Liver (tissue), 9 donors: Measurements from ENCODE around the gene GABARAPL2. TPM values are rescaled to one million over a fixed set of nuclear protein-coding genes. Genes with fewer than 3 reads are reported as not detected.
A peak's percentile ranks its signal among the peaks of the same experiment; 100 is the strongest.

Experiments
- DNase-seq: peaks from one replicate; pipeline ENCODE4 v3.0.0-alpha.2; 2017; ENCODE audit warnings: low spot score
- H3K27ac ChIP-seq, 2 donors: one replicate each; pipeline ENCODE4 v1.7.0; 2013; ENCODE audit warnings: inconsistent platforms in 2 of 2, low read length in 2 of 2, control low read depth in 1 of 2, low read depth in 1 of 2, mild to moderate bottlenecking in 1 of 2
- H3K27me3 ChIP-seq, 4 donors: one replicate each; pipeline versions ENCODE4 v1.6.1 to v1.7.0; 2013; ENCODE audit warnings: low read length in 3 of 4, inconsistent platforms in 1 of 4, mild to moderate bottlenecking in 1 of 4, moderate library complexity in 1 of 4; ENCODE audit not compliant: control insufficient read depth in 4 of 4, insufficient read depth in 4 of 4
- H3K36me3 ChIP-seq, 4 donors: one replicate each; pipeline versions ENCODE4 v1.6.1 to v1.7.0; 2013; ENCODE audit warnings: low read length in 3 of 4, mild to moderate bottlenecking in 3 of 4, low read depth in 1 of 4, moderate library complexity in 1 of 4; ENCODE audit not compliant: control insufficient read depth in 4 of 4, insufficient read depth in 3 of 4
- H3K4me1 ChIP-seq, 4 donors: one replicate each; pipeline versions ENCODE4 v1.6.1 to v1.7.0; 2013; ENCODE audit warnings: low read length in 3 of 4, mild to moderate bottlenecking in 3 of 4, moderate library complexity in 1 of 4; ENCODE audit not compliant: control insufficient read depth in 4 of 4, insufficient read depth in 4 of 4
- H3K4me3 ChIP-seq, 3 donors: one replicate each; pipeline versions ENCODE4 v1.6.1 to v1.7.0; 2013; ENCODE audit warnings: low read length in 3 of 3, control low read depth in 1 of 3, low read depth in 1 of 3, mild to moderate bottlenecking in 1 of 3
- H3K9ac ChIP-seq, 2 donors: one replicate each; pipeline ENCODE4 v1.7.0; 2013; ENCODE audit warnings: low read length in 2 of 2, mild to moderate bottlenecking in 2 of 2, moderate library complexity in 2 of 2, control low read depth in 1 of 2, low read depth in 1 of 2
- H3K9me3 ChIP-seq, 4 donors: one replicate each; pipeline versions ENCODE4 v1.6.1 to v1.7.0; 2013; ENCODE audit warnings: low read length in 3 of 4; ENCODE audit not compliant: control insufficient read depth in 4 of 4
- EGR1 ChIP-seq, 2 donors: IDR thresholded peaks; 2 replicates each; pipeline ENCODE4 v1.6.1; 2016 to 2018; ENCODE audit warnings: antibody characterized with exemption in 2 of 2, low read depth in 2 of 2
- FOXA1 ChIP-seq: IDR thresholded peaks from 2 replicates; pipeline ENCODE4 v1.6.1; 2016; ENCODE audit warnings: antibody characterized with exemption
- FOXA2 ChIP-seq: IDR thresholded peaks from 2 replicates; pipeline ENCODE4 v1.6.1; 2016; ENCODE audit warnings: antibody characterized with exemption
- GABPA ChIP-seq, 2 donors: IDR thresholded peaks in 1 of 2; conservative IDR thresholded peaks in 1 of 2; 2 replicates each; pipeline ENCODE4 v1.6.1; 2016; ENCODE audit warnings: antibody characterized with exemption in 2 of 2, mild to moderate bottlenecking in 1 of 2, moderate library complexity in 1 of 2
- HNF4A ChIP-seq, 2 donors: conservative IDR thresholded peaks; 2 replicates each; pipeline ENCODE4 v1.6.1; 2016; ENCODE audit warnings: antibody characterized with exemption in 2 of 2, mild to moderate bottlenecking in 2 of 2
- HNF4G ChIP-seq: IDR thresholded peaks from 2 replicates; pipeline ENCODE4 v1.6.1; 2016; ENCODE audit warnings: antibody characterized with exemption
- JUND ChIP-seq, 2 donors: IDR thresholded peaks; 2 replicates each; pipeline ENCODE4 v1.6.1; 2016; ENCODE audit warnings: antibody characterized with exemption in 2 of 2
- NR2F2 ChIP-seq: IDR thresholded peaks from 2 replicates; pipeline ENCODE4 v1.6.1; 2016; ENCODE audit warnings: antibody characterized with exemption
- RAD21 ChIP-seq, 2 donors: IDR thresholded peaks; 2 replicates each; pipeline ENCODE4 v1.6.1; 2016; ENCODE audit warnings: antibody characterized with exemption in 2 of 2, mild to moderate bottlenecking in 2 of 2
- RXRA ChIP-seq, 2 donors: IDR thresholded peaks; 2 replicates each; pipeline ENCODE4 v1.6.1; 2017 to 2018; ENCODE audit warnings: antibody characterized with exemption in 2 of 2, mild to moderate bottlenecking in 1 of 2
- SP1 ChIP-seq: IDR thresholded peaks from 2 replicates; pipeline ENCODE4 v1.6.1; 2018; ENCODE audit warnings: antibody characterized with exemption, mild to moderate bottlenecking
- TAF1 ChIP-seq: conservative IDR thresholded peaks from 2 replicates; pipeline ENCODE4 v1.6.1; 2016; ENCODE audit warnings: antibody characterized with exemption, mild to moderate bottlenecking
- YY1 ChIP-seq: IDR thresholded peaks from 2 replicates; pipeline ENCODE4 v1.6.1; 2016; ENCODE audit warnings: antibody characterized with exemption, mild to moderate bottlenecking
- WGBS: extraction: QIAGEN DNeasy Blood & Tissue Kit; methylation state at CpG from one replicate; pipeline ENCODE4 v1.1.7; 2013; 5-methylcytosine and 5-hydroxymethylcytosine counted together
- polyA plus RNA-seq, 2 donors: library from polyadenylated mRNA; stranded (reverse) in 1 of 2; unstranded in 1 of 2; fragments of 200-250 nt in 1 of 2; fragments of >200 nt in 1 of 2; fragmentation: Nextera tagmentation in 1 of 2; extraction: Ambion mirVana in 1 of 2; gene quantifications; one replicate each; pipeline versions ENCODE4 v1.2.1 to v1.2.3, GENCODE V29; 2013 to 2015
- total RNA-seq, 2 donors: library from RNA; depleted of rRNA; stranded (reverse); fragments of >200 nt; gene quantifications; one replicate each; pipeline ENCODE4 v1.2.3, GENCODE V29; 2014
- TF ChIP-seq, protein P1 (sequence below): IDR thresholded peaks from 2 replicates; pipeline ENCODE4 v1.6.1; 2016; ENCODE audit warnings: antibody characterized with exemption
- TF ChIP-seq, protein P2 (sequence below): IDR thresholded peaks from 2 replicates; pipeline ENCODE4 v1.6.1; 2016; ENCODE audit warnings: antibody characterized with exemption, mild to moderate bottlenecking
- TF ChIP-seq, protein P3 (sequence below): fragments of 150-350 bp; IDR thresholded peaks from 2 replicates; pipeline ENCODE4 v1.5.1; 2017; ENCODE audit warnings: improper control_type of control experiment, low read depth, low read length; ENCODE audit not compliant: missing input control
- TF ChIP-seq, protein P4 (sequence below): IDR thresholded peaks from 2 replicates; pipeline ENCODE4 v1.6.1; 2016; ENCODE audit warnings: antibody characterized with exemption
- TF ChIP-seq, protein P5 (sequence below): IDR thresholded peaks from 2 replicates; pipeline ENCODE4 v1.6.1; 2016; ENCODE audit warnings: antibody characterized with exemption
- donor health status: healthy.
- donor health status: healthy.
- donor health status: healthy.
- donor health status: healthy.
- donor health status: healthy.

GABARAPL2 gene
- total and polyA plus RNA-seq, 4 donors, result 26.5 to 123 (median 61.5) TPM

DNA sequence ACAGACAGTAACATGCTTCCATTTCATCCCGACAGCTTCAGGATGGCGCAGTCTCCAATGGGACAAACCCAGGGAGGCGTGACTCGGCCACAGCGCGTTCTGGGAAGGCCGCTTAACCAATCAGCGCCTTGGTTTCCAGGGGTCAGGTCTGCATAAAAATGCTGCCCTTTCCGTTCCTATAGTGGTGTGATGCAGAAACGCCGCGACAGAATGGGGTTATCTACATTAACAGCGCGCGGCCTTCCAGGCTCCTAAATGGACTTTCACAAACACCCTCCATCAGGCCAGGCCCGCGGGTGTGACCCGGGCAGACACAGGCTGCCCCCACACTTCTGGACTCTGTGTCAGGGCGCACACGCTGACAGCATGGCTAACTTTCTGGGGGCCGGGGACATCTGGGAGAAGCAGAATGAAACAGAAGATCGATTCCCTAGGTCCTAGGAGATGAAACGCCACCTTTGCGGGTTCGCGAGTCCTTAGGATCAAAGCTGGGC, 10.9 kb upstream of the GABARAPL2 start:
- Histone ChIP-seq H3K4me1 (peaks cover 0 to 16% (median 10%) of the 10 kb centered on the region in 4 donors), H3K4me3 (peak overlapping the region; percentile 38 to 83 (median 59)), H3K27ac (peak overlapping the region; percentile 38 to 55), H3K27me3 (no peaks in the 10 kb centered on the region), H3K9me3 (no peaks in the 10 kb centered on the region), H3K36me3 (no peaks in the 10 kb centered on the region), H3K9ac (no peak overlapping the region)
- peak; percentile 59 for DNase-seq
- no peak for TF ChIP-seq EGR1 (IDR thresholded peaks at IDR 0.05; ENCODE audit: low read depth in 2 of 2)
- peak; percentile 37 for TF ChIP-seq YY1
- peak in 1 of 2 donors; percentile 6 for TF ChIP-seq RXRA (IDR thresholded peaks at IDR 0.05)
- TF ChIP-seq JUND (IDR thresholded peaks at IDR 0.05), result no peak
- TF ChIP-seq NR2F2, result peak; percentile 61
- TF ChIP-seq, protein P1, sequence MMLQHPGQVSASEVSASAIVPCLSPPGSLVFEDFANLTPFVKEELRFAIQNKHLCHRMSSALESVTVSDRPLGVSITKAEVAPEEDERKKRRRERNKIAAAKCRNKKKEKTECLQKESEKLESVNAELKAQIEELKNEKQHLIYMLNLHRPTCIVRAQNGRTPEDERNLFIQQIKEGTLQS, result no peak
- 3% methylated on average over 26 of the region's 26 CpGs for WGBS

DNA sequence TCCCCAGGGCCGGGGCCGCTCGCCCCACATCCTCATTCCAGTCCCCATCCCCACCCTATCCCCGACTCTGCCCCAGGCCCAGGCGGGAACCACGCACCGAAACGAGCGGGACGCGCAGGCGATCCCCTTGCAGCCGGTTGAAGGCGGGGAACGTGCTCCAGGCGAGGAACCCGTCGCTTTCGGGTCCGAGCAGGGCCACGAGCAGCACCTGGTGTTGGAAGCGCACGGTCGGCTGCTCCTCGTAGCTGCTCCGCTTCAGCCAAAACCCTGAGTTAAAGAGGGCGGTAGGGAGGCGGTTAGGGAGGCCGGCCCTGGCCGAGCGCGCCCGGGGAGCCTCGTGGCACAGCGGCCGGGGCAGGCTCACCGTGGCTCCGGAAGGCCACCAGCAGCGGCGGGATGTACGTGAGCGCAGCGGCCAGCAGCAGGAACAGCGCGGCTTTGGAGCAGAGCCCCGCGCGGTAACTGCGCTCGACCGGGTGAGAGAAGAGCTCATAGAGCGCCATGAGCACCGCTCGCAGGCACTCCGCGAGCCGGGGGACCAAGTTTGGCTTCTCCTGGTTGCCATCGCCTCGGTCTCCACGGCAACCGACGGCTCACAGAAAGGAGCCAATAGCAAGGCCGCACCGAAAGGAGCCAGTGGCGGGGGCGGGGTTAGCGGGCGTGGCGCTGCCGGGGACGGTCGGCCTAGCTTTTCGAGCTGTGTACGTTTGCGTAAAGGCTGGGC, 10.3 kb upstream of the GABARAPL2 start, which contains the start of gene TMEM231:
TMEM231 (minus strand) TSS at position 546 of the 724 bp plus-strand sequence; CDS start at position 503, 43 bp downstream.
- Histone ChIP-seq H3K9me3 (no peaks in the 10 kb centered on the region), H3K27ac (peak within 1 kb of the TSS; percentile 38 to 55), H3K27me3 (no peaks in the 10 kb centered on the region), H3K4me1 (peaks cover 0 to 14% (median 9%) of the 10 kb centered on the region in 4 donors), H3K36me3 (no peaks in the 10 kb centered on the region), H3K9ac (peak within 1 kb of the TSS in 1 of 2 donors; percentile 58), H3K4me3 (peak within 1 kb of the TSS; percentile 38 to 83 (median 59))
- WGBS, result under 1% methylated on average over 75 of the region's 75 CpGs
- TF ChIP-seq HNF4G (no peak), RAD21 (IDR thresholded peaks at IDR 0.05) (no peak), TAF1 (no peak), GABPA (IDR thresholded peaks at IDR 0.05 in 1 of 2, conservative IDR thresholded peaks at IDR 0.05 in 1 of 2) (no peak), EGR1 (IDR thresholded peaks at IDR 0.05; ENCODE audit: low read depth in 2 of 2) (peak; percentile 71 to 84), YY1 (peak; percentile 82), SP1 (peak; percentile 48), NR2F2 (no peak), FOXA2 (no peak), FOXA1 (no peak), HNF4A (conservative IDR thresholded peaks at IDR 0.05) (no peak), RXRA (IDR thresholded peaks at IDR 0.05) (no peak), JUND (IDR thresholded peaks at IDR 0.05) (no peak)
- TF ChIP-seq, protein P2, sequence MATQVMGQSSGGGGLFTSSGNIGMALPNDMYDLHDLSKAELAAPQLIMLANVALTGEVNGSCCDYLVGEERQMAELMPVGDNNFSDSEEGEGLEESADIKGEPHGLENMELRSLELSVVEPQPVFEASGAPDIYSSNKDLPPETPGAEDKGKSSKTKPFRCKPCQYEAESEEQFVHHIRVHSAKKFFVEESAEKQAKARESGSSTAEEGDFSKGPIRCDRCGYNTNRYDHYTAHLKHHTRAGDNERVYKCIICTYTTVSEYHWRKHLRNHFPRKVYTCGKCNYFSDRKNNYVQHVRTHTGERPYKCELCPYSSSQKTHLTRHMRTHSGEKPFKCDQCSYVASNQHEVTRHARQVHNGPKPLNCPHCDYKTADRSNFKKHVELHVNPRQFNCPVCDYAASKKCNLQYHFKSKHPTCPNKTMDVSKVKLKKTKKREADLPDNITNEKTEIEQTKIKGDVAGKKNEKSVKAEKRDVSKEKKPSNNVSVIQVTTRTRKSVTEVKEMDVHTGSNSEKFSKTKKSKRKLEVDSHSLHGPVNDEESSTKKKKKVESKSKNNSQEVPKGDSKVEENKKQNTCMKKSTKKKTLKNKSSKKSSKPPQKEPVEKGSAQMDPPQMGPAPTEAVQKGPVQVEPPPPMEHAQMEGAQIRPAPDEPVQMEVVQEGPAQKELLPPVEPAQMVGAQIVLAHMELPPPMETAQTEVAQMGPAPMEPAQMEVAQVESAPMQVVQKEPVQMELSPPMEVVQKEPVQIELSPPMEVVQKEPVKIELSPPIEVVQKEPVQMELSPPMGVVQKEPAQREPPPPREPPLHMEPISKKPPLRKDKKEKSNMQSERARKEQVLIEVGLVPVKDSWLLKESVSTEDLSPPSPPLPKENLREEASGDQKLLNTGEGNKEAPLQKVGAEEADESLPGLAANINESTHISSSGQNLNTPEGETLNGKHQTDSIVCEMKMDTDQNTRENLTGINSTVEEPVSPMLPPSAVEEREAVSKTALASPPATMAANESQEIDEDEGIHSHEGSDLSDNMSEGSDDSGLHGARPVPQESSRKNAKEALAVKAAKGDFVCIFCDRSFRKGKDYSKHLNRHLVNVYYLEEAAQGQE, result no peak
- TF ChIP-seq, protein P3, sequence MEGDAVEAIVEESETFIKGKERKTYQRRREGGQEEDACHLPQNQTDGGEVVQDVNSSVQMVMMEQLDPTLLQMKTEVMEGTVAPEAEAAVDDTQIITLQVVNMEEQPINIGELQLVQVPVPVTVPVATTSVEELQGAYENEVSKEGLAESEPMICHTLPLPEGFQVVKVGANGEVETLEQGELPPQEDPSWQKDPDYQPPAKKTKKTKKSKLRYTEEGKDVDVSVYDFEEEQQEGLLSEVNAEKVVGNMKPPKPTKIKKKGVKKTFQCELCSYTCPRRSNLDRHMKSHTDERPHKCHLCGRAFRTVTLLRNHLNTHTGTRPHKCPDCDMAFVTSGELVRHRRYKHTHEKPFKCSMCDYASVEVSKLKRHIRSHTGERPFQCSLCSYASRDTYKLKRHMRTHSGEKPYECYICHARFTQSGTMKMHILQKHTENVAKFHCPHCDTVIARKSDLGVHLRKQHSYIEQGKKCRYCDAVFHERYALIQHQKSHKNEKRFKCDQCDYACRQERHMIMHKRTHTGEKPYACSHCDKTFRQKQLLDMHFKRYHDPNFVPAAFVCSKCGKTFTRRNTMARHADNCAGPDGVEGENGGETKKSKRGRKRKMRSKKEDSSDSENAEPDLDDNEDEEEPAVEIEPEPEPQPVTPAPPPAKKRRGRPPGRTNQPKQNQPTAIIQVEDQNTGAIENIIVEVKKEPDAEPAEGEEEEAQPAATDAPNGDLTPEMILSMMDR, result no peak
- TF ChIP-seq, protein P1, result no peak
- TF ChIP-seq, protein P4, sequence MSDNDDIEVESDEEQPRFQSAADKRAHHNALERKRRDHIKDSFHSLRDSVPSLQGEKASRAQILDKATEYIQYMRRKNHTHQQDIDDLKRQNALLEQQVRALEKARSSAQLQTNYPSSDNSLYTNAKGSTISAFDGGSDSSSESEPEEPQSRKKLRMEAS, result no peak
- TF ChIP-seq, protein P5, sequence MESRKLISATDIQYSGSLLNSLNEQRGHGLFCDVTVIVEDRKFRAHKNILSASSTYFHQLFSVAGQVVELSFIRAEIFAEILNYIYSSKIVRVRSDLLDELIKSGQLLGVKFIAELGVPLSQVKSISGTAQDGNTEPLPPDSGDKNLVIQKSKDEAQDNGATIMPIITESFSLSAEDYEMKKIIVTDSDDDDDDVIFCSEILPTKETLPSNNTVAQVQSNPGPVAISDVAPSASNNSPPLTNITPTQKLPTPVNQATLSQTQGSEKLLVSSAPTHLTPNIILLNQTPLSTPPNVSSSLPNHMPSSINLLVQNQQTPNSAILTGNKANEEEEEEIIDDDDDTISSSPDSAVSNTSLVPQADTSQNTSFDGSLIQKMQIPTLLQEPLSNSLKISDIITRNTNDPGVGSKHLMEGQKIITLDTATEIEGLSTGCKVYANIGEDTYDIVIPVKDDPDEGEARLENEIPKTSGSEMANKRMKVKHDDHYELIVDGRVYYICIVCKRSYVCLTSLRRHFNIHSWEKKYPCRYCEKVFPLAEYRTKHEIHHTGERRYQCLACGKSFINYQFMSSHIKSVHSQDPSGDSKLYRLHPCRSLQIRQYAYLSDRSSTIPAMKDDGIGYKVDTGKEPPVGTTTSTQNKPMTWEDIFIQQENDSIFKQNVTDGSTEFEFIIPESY, result no peak
- peak; percentile 98 for DNase-seq
